ENCODE data around the gene ZNF14. TPM values are rescaled to one million over a fixed set of nuclear protein-coding genes. Genes with fewer than 3 reads are reported as not detected.

The ZNF14 gene
- total and polyA plus RNA-seq, 9 of the 15 experiments (the other 6 are each of a cell fraction or from before 2014, with no cell fraction given) = 1.9 to 7.0 (median 4.0) TPM

DNA sequence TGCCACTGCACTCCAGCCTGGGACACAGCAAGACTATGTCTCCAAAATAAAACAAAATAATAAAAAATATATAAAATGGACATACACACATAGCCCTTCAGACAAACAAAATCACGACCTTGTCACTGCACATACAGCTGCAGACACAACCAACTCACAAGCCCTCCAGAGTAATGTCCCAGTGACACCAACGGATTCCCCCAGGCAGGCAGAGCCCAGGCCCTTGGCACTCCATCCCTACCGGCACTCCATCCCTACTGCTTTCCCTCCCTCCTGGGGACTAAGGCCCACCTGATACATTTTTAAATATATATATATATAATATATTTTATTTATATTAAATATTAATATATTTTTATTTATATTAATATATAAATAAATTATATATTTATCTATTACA is 45.8 kb downstream of the ZNF14 start:
- in situ Hi-C loops (cut with MboI) = no loop called here
- Histone ChIP-seq H2AFZ (ENCODE audit: low read depth, low read length) (no peak overlapping the region), H3K9me1 (ENCODE audit: control insufficient read depth, insufficient read depth, low read length) (no peaks in the 10 kb centered on the region), H3K4me3 (no peak overlapping the region), H4K20me1 (replicated peaks; ENCODE audit: control insufficient read depth, insufficient read depth, low read length) (no peaks in the 10 kb centered on the region), H3K9ac (ENCODE audit: insufficient read depth in 1 of 2, low read depth in 2 of 2, low read length in 2 of 2) (no peak overlapping the region), H3K27ac (ENCODE audit: extremely low read depth, low read depth, low read length) (no peak overlapping the region), H3K9me3 (replicated peaks; ENCODE audit: control insufficient read depth, insufficient read depth, low read depth, low read length) (no peaks in the 10 kb centered on the region), H3K4me1 (replicated peaks in 1 of 2; ENCODE audit: control insufficient read depth in 2 of 2, insufficient read depth in 2 of 2, low read length in 2 of 2) (no peaks in the 10 kb centered on the region), H3K4me2 (ENCODE audit: insufficient read depth, low read length) (no peak overlapping the region), H3K79me2 (ENCODE audit: control insufficient read depth, insufficient read depth, low read length) (no peaks in the 10 kb centered on the region), H3K27me3 (ENCODE audit: control insufficient read depth in 2 of 2, insufficient read depth in 2 of 2, low read length in 2 of 2) (no peaks in the 10 kb centered on the region), H3K36me3 (ENCODE audit: control insufficient read depth, insufficient read depth, low read length) (no peaks in the 10 kb centered on the region)
- FAIRE-seq (no peak), ATAC-seq (peak; percentile 70), DNase-seq (ENCODE audit: extremely low read depth in 1 of 4, low spot score in 3 of 4) (peak in 3 of 4 experiments; percentile 21 to 41 (median 30))
- CTCF ChIA-PET (ENCODE audit: low intra/inter-chr PET ratio) = no interaction called here
- BruUV-seq (replicated peaks) = no TSS peak
- intact Hi-C loops (cut with micrococcal nuclease) = no loop called here
- TF ChIP-seq ZC3H4 (CRISPR knock-in tag; IDR thresholded peaks at IDR 0.05; ENCODE audit: borderline replicate concordance) (no peak), CREBBP (IDR thresholded peaks at IDR 0.05; ENCODE audit: low read depth, low read length) (no peak), MAFG (tag; conservative IDR thresholded peaks at IDR 0.05) (no peak), ZBTB40 (IDR thresholded peaks at IDR 0.05) (no peak), ZBTB40 (CRISPR knock-in tag; IDR thresholded peaks at IDR 0.05) (no peak), FOXA1 (IDR thresholded peaks at IDR 0.05; ENCODE audit: borderline replicate concordance) (no peak), CC2D1A (IDR thresholded peaks at IDR 0.05) (no peak), MAX (CRISPR knock-in tag; IDR thresholded peaks at IDR 0.05) (no peak), CEBPG (CRISPR knock-in tag; IDR thresholded peaks at IDR 0.05) (no peak), CEBPG (tag; conservative IDR thresholded peaks at IDR 0.05 in 1 of 2, IDR thresholded peaks at IDR 0.05 in 1 of 2) (no peak), ZC3H11A (IDR thresholded peaks at IDR 0.05; ENCODE audit: low read depth, low read length) (no peak), ZNF224 (CRISPR knock-in tag; IDR thresholded peaks at IDR 0.05) (no peak), PCBP2 (IDR thresholded peaks at IDR 0.05; ENCODE audit: low read depth, low read length, poor library complexity, severe bottlenecking) (no peak)
- WGBS (ENCODE audit: insufficient coverage, low coverage, missing lambda C conversion rate) = 44% methylated on average over 3 of the region's 3 CpGs
- POLR2A ChIA-PET = interaction anchor here (1.0 kb wide), 1 partner anchor 14 kb away, joined by 3 read pairs; no protein-coding TSS in a partner anchor

Data from K562 (cell line).